Renal cortical epithelial cell (primary cell): ENCODE measurements around the gene SMIM23. TPM values are rescaled to one million over a fixed set of nuclear protein-coding genes. Genes with fewer than 3 reads are reported as not detected.
"Not testable (repeated sequence)": the region's sequence is repeated elsewhere in the genome, so short reads cannot be mapped to it uniquely, and the experiment has no call there.

Source experiments
- DNase-seq: peaks from one replicate; pipeline ENCODE4 v3.0.0-alpha.2; 2011; ENCODE audit warnings: low read depth
- total RNA-seq: library from RNA; depleted of rRNA; stranded (reverse); fragments of >200 nt; gene quantifications from 2 replicates; pipeline ENCODE4 v1.2.3, GENCODE V29; 2014

SMIM23 gene
- total RNA-seq, 1 donor from 2014 or later = not detected

DNA sequence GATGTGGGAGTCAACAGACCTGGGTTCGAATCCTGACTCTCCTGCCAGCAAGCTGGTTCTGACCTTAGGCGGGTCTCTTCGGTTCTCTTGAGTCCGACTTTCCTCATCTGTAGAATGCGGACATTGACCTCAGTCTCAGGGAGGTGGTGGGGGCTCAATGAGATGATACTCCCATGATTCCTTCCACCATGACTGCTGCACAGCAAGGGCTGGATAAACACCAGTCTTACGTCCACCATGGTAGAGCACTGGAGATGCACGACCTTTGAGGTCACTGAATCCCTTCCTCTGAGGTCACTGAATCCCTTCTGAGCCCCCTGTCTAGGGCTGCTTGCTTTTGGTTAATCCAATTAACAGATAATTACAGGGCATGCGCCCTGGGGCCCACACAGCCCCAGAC lies 12.5 kb upstream of the SMIM23 start:
- no peak for DNase-seq

GRCh38 chr5:171774418-171774817 lies 11.2 kb upstream of the SMIM23 start:
- no peak for DNase-seq

DNA sequence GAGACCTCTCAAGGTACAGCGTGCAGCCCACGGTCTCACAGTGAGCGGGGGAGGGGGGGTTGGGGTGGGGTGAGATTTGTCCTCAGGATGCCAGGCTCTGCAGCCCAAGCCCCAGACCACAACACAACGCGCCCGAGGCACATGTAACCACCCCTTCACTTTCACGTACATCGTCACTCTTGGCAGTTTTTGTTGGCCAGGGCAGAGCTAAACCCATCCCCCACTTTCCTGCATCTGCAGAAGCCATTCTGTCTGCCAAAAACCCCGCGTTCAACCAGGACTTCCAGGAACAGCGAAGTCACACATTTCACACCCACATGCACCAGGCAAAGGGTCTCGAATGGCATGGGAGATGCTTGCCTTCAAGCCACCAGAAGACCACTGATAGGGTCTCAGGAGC lies 9.4 kb upstream of the SMIM23 start:
- no peak for DNase-seq

DNA sequence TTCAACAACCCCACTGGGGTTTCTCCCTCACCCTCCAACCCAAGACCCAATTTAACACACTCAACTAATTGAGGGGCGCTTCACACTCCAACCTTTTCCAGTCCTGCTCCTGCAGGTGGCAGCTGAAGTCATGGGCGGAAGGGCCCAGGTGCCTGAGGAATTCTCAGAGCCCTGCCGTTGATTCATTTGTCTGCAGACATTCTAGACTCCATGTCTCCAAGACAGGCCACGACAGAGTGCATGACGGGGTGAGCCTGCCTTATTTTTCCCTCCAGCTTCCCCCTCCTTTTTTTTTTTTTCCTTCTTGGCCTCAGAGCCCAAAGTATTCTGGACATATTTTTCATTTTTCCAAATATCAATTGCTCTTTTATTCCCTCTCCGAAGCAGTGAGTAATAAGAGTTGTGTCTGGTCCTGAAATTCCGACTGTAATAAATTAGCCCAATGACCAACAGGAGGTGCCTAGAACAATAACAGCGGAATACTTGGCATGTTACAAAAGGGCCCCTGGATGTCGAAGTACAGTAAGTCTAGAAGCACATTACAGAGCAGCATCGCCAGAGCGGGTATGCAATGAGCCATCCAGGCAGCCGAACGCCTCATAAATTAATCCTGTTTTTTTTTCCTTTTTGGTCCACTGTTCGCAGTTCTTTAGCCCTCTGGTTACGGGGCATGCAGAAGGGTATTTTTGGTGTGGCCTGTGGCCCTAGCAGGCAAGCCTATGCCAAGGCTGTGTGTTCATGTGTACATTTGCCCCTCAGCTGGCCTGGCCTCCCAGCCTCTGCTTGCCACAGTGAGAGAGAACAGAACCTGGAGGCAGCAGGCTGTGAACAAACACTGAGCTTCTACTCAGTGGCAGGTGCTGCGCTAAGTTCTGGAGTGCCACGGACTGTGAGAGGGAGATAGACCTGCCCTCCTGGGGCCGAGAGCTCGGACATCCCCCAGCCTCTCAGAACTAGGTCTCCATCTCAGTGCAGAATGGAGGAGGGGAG lies 8.6 kb upstream of the SMIM23 start:
- DNase-seq = no peak

DNA sequence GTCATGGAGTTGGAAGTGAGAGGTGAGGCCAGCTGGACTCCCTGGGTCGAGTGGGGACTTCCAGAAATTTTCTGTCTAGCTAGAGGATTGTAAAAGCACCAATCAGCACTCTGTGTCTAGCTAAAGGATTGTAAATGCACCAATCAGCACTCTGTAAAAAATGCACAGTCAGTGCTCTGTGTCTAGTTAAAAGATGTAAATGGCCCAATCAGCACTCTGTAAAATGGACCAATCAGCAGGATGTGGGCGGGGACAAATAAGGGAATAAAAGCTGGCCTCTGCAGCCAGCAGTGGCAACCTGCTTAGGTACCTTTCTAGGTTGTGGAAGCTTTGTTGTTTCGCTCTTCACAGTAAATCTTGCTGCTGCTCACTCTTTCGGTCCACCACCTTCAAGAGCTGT lies 3.9 kb upstream of the SMIM23 start:
- not testable (repeated sequence) for DNase-seq

GRCh38 chr5:171782332-171782966 lies 3.2 kb upstream of the SMIM23 start:
- no peak for DNase-seq

DNA sequence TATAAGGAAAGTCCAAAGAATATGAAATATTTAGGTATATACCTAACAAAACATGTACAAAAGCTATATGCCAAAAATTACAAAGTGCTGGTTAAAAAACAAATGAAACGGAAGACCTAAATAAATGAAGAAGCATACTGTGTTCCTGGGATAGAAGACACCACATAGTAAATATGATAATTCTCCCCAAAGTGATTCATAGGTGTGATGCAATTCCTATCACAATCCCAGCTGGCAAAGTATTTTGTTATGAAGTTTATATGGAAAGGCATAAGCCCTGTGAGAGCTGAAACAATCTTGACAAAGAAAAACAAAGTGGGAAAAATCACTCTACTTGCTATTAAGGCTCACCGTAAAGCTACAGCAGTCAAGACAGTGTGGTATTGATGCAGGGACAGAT lies 2.6 kb upstream of the SMIM23 start:
- no peak for DNase-seq

GRCh38 chr5:171789353-171789752 lies 3.7 kb downstream of the SMIM23 start:
- no peak for DNase-seq

DNA sequence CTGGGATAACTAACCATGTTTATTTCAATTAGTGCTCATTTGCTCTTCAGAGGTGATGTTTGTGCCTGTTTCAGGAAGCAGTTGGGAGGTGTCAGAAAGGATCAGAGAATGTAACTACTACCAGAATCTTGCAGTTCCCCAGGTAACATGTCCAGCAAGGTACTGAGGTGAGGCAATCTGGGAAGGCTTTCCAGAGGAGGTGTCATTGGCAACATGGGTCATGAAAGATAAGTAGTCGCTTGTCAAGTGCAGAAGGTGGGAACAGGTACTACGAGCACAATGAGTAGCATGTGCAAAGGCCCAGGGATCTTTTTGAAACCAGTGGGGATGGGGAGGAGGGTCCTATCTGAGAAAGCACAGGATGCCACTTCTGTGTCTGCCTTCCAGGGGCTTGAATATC lies 4.8 kb downstream of the SMIM23 start:
- no peak for DNase-seq

DNA sequence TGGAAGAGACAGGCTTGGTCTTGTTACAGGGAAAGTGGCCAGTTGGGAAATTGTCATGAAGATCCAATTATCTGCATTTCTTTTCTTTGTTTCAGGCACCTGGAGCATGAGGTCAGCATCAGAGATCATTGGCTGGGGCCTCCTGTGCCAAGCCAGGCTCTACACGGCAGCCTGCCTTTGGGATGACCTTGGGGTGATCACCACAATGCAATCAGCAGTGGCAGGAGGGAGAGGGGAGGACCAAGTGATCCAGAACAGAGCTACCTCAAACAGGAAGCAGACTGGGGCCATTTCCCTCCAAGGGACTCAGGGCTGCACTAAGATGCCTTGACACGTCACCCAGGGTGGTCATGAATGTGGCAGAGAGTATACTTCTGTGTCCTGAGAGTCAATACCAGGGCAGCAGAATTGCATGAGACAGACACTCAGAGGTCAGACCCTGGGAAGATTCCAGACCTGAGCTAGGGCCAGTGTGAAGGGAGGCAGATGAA lies 8.9 kb downstream of the SMIM23 start:
- DNase-seq = no peak

GRCh38 chr5:171795381-171795780 lies 9.8 kb downstream of the SMIM23 start:
- no peak for DNase-seq

DNA sequence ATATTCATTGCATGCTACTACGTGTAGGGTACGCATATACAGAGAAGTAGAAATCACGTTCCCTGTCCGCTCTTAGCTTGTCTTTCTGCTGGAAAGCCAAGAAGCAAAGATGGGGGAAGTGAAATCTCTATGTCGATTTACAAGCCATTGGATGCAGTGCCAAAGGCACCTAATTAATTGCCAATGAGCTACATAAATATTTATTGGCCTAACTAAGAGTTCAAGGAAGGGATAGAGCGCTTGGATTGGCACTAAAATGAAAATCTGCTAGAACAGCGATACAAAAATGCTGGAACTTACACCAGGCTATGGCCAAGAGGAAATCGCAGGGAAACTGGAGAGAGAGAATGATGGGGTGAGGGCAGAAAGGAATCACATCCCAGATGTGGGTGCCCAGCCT lies 10.8 kb downstream of the SMIM23 start:
- DNase-seq = no peak

- no peak for DNase-seq
Observed at GRCh38 chr5:171797543-171797942, 11.9 kb downstream of the SMIM23 start.

- no peak for DNase-seq
Observed at GRCh38 chr5:171798418-171798817, 12.8 kb downstream of the SMIM23 start.

DNA sequence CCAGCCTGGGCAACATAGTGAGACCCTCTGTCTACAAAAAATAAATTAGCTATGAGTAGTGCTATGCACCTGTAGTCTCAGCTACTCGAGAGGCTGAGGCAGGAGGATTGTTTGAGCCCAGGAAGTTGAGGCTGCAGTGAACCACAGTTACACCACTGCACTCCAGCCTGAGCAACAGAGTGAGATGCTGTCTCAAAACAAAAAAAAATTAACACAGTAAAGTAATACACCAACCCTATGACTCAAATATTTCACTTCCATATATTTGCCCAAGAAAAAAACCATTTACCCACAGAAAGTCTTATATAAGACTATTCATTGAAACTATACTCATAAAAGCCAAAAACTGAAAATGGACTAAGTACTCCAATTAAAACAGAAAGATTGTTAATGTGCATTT lies 16.2 kb downstream of the SMIM23 start:
- no peak for DNase-seq

GRCh38 chr5:171805746-171806145 lies 20.1 kb downstream of the SMIM23 start:
- no peak for DNase-seq

DNA sequence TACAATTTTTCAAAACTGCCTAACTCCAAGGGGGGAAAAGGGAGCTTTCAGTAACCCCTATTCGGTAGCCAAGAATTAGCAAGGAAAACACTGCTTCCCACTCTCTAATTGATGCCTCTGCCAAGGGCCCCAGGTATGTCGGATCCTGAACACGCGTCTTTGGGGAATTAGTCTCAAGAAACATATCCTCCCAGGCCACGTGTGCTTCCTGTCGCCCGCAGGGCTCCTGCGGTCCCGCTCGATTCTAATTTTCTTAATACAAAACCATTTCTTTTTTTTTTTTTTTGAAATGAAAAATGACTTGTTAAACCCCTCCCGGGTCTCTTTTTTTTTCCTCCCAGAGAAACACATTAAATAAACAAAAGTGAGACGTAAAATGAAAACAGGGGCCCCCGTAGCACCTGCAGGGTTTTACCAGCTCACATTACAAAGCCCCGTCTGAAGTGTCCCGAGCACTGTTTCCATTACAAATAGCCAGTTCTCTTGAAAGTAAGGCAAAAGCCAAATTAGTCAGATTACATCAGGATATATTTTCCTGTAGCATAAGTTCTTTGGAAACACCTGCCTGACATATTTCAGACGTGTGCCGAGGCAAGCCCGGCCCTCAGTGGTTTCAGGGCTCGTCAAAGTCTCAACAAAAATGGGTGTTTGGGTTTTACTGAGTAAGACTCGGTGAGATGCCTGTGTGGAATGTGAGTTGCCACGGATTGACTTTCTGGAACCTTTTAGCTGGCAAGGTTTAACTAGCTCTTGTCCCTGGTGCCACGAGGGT lies 21.5 kb downstream of the SMIM23 start:
- peak; percentile 30 for DNase-seq

GRCh38 chr5:171808453-171808852 lies 22.8 kb downstream of the SMIM23 start:
- DNase-seq = no peak

GRCh38 chr5:171808951-171809350 lies 23.3 kb downstream of the SMIM23 start:
- DNase-seq = peak; percentile 7

DNA sequence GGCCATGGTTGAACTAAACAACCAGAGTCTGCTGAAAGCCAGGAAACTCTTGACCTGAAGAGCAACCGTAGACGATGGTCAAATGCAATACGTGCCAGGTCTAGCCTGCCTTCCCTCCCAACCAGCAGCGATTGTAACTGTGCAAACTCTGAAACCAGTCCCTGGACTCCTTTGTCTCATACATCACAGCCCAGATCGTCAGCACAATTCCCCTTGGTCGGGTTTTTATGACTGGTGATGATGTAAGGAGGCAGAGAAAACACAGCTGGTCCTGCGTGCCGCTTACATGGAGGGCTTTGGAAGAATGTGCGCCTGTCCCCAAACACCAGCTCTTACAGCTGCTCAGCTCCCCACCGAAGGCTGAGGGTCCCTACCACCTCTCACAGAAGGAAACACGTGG lies 24.6 kb downstream of the SMIM23 start:
- no peak for DNase-seq

DNA sequence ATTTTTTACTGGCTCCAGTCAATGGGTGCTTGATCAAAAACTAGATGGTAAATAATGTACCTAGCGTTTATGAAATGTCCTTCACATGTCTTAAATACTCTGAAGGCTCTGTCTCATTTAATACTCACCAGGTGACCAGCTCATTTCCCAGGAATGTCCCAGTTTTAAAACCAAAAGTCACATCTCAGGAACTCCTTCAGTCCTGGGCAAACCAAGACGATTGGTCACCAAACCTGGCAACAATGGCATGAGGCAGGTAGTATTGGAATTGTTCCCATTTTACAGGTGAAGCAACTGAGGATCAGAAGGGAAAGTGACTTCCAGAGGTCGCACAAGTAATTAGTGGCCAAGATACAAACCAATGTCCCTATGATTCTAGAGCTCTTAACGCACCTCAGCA lies 27.7 kb downstream of the SMIM23 start:
- DNase-seq = no peak

- DNase-seq = no peak
Observed at GRCh38 chr5:171813813-171814490, 28.3 kb downstream of the SMIM23 start.
